DMS114 treated with DMSO at 0.1 percent for 48 hours (cell line): ENCODE data around the gene GLIS1.

ENCODE experiments used
- DNase-seq: peaks from one replicate; lab custom pipeline; 2025; ENCODE audit not compliant: unreplicated experiment; lab: John Stamatoyannopoulos, UW

The GLIS1 gene

GRCh38 chr1:53500204-53501064, 238.5 kb downstream of the GLIS1 start:
- DNase-seq, result no peak

GRCh38 chr1:53499257-53500203, 239.4 kb downstream of the GLIS1 start:
- DNase-seq, result no peak

- no peak for DNase-seq
Observed at GRCh38 chr1:53498555-53499131, 240.3 kb downstream of the GLIS1 start.

- no peak for DNase-seq
Observed at GRCh38 chr1:53495633-53496345, 243.2 kb downstream of the GLIS1 start.

- DNase-seq, result no peak
Observed at GRCh38 chr1:53490351-53490750, 248.6 kb downstream of the GLIS1 start.

GRCh38 chr1:53486395-53487026, 252.5 kb downstream of the GLIS1 start:
- DNase-seq, result no peak

- peak; percentile 86 for DNase-seq
Observed at GRCh38 chr1:53485478-53486394, 253.2 kb downstream of the GLIS1 start.

- DNase-seq, result no peak
Observed at GRCh38 chr1:53484705-53485477, 254.1 kb downstream of the GLIS1 start.

- DNase-seq, result no peak
Observed at GRCh38 chr1:53483656-53484055, 255.3 kb downstream of the GLIS1 start.

- DNase-seq, result no peak
Observed at GRCh38 chr1:53483170-53483569, 255.8 kb downstream of the GLIS1 start.

- DNase-seq, result no peak
Observed at GRCh38 chr1:53482441-53483153, 256.4 kb downstream of the GLIS1 start.

- DNase-seq, result no peak
Observed at GRCh38 chr1:53481456-53481855, 257.5 kb downstream of the GLIS1 start.

GRCh38 chr1:53480678-53481077, 258.3 kb downstream of the GLIS1 start:
- no peak for DNase-seq

- DNase-seq, result no peak
Observed at GRCh38 chr1:53478502-53478818, 260.5 kb downstream of the GLIS1 start.

- no peak for DNase-seq
Observed at GRCh38 chr1:53477651-53478501, 261.1 kb downstream of the GLIS1 start.

GRCh38 chr1:53476579-53476978, 262.4 kb downstream of the GLIS1 start:
- no peak for DNase-seq

GRCh38 chr1:53475664-53476063, 263.3 kb downstream of the GLIS1 start:
- no peak for DNase-seq
